ENCODE data around the gene UTF1. TPM values are rescaled to one million over a fixed set of nuclear protein-coding genes. Genes with fewer than 3 reads are reported as not detected.
A peak's percentile ranks its signal among the peaks of the same experiment; 100 is the strongest.

Gene UTF1
- total and polyA plus RNA-seq, 2 experiments from 2014 or later: 12.2 to 51.4 TPM

DNA sequence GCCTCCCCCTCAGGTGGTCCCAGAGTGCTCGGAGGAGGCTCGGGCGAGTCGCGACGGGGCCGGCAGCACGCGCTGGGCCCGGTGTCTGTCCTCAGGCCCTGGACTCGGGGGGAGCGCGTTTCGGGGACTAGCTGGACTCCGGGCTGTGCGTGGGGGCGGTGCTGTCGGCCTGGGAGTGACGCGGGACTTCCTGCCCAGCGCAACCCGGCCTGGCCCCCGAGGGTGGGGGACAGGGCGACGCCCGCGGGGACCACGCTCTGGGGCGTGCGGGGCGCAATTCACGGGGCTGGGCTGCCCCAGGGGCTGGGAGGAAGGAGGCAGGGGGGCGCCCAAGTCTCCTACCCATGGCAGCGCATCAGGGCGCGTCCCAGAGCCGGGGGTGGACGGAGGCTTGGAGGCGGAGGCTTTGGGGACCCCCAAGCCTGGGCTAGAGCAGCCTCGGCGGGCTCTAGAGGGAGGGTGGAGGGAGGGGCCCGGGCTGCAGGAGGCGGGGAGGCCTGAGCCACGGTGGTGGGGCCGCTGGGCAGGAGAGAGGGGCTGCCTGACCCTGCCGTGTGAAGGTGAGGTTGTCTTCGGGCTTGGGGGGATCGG lies 5.3 kb downstream of the UTF1 start (continued):
- TF ChIP-seq, protein P1, sequence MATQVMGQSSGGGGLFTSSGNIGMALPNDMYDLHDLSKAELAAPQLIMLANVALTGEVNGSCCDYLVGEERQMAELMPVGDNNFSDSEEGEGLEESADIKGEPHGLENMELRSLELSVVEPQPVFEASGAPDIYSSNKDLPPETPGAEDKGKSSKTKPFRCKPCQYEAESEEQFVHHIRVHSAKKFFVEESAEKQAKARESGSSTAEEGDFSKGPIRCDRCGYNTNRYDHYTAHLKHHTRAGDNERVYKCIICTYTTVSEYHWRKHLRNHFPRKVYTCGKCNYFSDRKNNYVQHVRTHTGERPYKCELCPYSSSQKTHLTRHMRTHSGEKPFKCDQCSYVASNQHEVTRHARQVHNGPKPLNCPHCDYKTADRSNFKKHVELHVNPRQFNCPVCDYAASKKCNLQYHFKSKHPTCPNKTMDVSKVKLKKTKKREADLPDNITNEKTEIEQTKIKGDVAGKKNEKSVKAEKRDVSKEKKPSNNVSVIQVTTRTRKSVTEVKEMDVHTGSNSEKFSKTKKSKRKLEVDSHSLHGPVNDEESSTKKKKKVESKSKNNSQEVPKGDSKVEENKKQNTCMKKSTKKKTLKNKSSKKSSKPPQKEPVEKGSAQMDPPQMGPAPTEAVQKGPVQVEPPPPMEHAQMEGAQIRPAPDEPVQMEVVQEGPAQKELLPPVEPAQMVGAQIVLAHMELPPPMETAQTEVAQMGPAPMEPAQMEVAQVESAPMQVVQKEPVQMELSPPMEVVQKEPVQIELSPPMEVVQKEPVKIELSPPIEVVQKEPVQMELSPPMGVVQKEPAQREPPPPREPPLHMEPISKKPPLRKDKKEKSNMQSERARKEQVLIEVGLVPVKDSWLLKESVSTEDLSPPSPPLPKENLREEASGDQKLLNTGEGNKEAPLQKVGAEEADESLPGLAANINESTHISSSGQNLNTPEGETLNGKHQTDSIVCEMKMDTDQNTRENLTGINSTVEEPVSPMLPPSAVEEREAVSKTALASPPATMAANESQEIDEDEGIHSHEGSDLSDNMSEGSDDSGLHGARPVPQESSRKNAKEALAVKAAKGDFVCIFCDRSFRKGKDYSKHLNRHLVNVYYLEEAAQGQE (IDR thresholded peaks at IDR 0.05; ENCODE audit: unreplicated experiment): no peak
- TF ChIP-seq EZH2 (IDR thresholded peaks at IDR 0.05; ENCODE audit: low read depth, unreplicated experiment) (no peak), NANOG (IDR thresholded peaks at IDR 0.05; ENCODE audit: borderline replicate concordance) (no peak)

DNA sequence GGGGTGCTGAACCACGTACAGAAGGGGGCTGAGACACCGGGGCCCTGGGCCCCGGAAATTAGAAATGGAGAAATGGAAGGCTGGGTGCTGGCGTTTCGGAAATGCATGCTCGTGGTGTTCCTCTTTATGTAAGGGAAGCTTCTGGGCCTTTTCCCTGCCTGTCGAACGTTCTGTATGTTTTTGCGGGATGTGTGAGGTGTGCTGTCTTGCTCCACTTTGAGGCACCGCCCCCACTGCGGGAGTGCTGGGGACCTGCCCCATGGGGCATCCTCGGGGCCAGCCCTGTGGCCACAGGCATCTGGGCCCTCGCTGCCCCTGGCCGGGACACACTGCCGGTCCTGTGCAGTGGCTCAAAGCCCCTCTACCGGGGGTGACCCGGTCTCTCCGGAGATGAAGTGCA lies 5.9 kb downstream of the UTF1 start:
- peaks cover 64% of the 10 kb centered on the region for H3K27me3 ChIP-seq (ENCODE audit: insufficient read depth)
- H3K27ac Mint-ChIP-seq: no peak overlapping the region
- peaks cover 12% of the 10 kb centered on the region; the same call in 1 of the 2 replicates for H3F3A ChIP-seq (replicated peaks; ENCODE audit: low read depth)
- ATAC-seq (no peak), DNase-seq (ENCODE audit: low spot score) (peak; percentile 44)
- no peak overlapping the region for H3K27ac ChIP-seq (ENCODE audit: low read depth)
- H3K9me2 ChIP-seq (ENCODE audit: insufficient read depth): 0 out of 2 replicates have a peak, but pooled peaks cover 3% of the 10 kb centered on the region
- peak overlapping the region; percentile 62 for H3K4me3 Mint-ChIP-seq
- H3K4me1 Mint-ChIP-seq: peaks cover 20% of the 10 kb centered on the region
- H3K36me3 Mint-ChIP-seq (ENCODE audit: low read depth): peaks cover 12% of the 10 kb centered on the region
- TF ChIP-seq, protein P2, sequence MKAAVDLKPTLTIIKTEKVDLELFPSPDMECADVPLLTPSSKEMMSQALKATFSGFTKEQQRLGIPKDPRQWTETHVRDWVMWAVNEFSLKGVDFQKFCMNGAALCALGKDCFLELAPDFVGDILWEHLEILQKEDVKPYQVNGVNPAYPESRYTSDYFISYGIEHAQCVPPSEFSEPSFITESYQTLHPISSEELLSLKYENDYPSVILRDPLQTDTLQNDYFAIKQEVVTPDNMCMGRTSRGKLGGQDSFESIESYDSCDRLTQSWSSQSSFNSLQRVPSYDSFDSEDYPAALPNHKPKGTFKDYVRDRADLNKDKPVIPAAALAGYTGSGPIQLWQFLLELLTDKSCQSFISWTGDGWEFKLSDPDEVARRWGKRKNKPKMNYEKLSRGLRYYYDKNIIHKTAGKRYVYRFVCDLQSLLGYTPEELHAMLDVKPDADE (IDR thresholded peaks at IDR 0.05): no peak
- TF ChIP-seq EZH2 (IDR thresholded peaks at IDR 0.05; ENCODE audit: low read depth, unreplicated experiment): peak; percentile 43
- TF ChIP-seq, protein P3, sequence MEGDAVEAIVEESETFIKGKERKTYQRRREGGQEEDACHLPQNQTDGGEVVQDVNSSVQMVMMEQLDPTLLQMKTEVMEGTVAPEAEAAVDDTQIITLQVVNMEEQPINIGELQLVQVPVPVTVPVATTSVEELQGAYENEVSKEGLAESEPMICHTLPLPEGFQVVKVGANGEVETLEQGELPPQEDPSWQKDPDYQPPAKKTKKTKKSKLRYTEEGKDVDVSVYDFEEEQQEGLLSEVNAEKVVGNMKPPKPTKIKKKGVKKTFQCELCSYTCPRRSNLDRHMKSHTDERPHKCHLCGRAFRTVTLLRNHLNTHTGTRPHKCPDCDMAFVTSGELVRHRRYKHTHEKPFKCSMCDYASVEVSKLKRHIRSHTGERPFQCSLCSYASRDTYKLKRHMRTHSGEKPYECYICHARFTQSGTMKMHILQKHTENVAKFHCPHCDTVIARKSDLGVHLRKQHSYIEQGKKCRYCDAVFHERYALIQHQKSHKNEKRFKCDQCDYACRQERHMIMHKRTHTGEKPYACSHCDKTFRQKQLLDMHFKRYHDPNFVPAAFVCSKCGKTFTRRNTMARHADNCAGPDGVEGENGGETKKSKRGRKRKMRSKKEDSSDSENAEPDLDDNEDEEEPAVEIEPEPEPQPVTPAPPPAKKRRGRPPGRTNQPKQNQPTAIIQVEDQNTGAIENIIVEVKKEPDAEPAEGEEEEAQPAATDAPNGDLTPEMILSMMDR (conservative IDR thresholded peaks at IDR 0.05; ENCODE audit: low read depth in 2 of 2): no peak
- TF ChIP-seq CREB1 (CRISPR knock-in tag; IDR thresholded peaks at IDR 0.05; ENCODE audit: low read depth): no peak
- TF ChIP-seq JUNB (IDR thresholded peaks at IDR 0.05; ENCODE audit: unreplicated experiment): no peak
- no peak overlapping the region for H2AFZ ChIP-seq
- H3K79me2 ChIP-seq (replicated peaks; ENCODE audit: insufficient read depth): peaks cover 4% of the 10 kb centered on the region; the same call in 1 of the 2 replicates
- no peaks in the 10 kb centered on the region for H3K36me3 ChIP-seq (ENCODE audit: insufficient read depth)
- peak overlapping the region; percentile 85 for H3K4me2 ChIP-seq
- H3K4me3 ChIP-seq: peak overlapping the region; percentile 66
- peaks cover 65% of the 10 kb centered on the region for H3K27me3 Mint-ChIP-seq (ENCODE audit: insufficient read depth, low read depth, poor library complexity)
- H4K20me1 ChIP-seq (replicated peaks; ENCODE audit: insufficient read depth): no peaks in the 10 kb centered on the region; the same call in 1 of the 2 replicates
- H3K4me1 ChIP-seq (ENCODE audit: insufficient read depth): peaks cover 17% of the 10 kb centered on the region
- peaks cover 4% of the 10 kb centered on the region; the same call in 2 of the 3 replicates for H3K9me3 Mint-ChIP-seq

Data from GM23338 (cell line).